ENCODE data around the gene KIF26B. TPM values are rescaled to one million over a fixed set of nuclear protein-coding genes. Genes with fewer than 3 reads are reported as not detected.

Gene KIF26B
- polyA plus RNA-seq, 10 donors = 0.80 to 3.8 (median 1.5) TPM

DNA sequence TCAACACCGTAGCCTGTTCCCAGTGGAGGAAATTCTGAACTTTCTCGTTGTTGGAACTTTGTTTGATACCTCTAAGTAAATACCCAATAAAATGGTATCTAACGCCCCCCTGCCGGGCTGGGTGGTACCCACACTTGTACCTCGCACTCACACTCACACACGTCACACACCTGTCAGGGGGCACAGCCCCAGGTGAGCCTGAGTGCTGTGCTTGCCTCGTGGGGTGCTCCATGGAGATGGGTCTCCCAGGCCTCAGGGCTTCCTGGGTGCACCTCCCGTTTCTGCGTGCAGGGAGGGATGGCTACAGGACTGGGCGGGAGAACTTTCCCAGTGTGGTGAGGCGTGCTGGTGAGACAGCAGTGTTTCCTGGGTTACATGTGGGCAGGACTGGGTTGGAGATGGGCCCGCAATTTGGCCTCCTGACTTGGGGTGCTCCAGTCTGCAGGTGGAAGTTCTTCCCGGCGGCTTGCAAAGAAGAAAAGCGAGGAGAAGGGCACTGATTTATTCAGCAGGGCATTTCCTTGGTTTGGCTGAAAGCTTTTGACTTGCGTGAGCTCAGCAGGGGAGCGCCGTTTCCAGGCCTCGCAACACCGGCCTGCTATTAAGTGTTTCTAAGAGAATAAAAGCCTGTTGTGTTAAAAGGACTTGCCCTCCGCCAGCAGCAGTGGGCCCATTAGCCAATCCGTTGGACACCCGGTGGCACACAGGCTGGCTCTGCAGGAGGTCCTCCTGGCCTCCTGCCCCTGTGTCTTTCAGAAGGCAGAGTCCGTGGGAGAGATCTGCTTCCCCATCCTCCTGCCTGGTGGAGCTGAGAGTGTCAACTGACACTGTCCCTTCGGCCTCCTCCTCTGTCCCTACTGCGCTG lies 79.7 kb downstream of the KIF26B start:
- no peak for DNase-seq

DNA sequence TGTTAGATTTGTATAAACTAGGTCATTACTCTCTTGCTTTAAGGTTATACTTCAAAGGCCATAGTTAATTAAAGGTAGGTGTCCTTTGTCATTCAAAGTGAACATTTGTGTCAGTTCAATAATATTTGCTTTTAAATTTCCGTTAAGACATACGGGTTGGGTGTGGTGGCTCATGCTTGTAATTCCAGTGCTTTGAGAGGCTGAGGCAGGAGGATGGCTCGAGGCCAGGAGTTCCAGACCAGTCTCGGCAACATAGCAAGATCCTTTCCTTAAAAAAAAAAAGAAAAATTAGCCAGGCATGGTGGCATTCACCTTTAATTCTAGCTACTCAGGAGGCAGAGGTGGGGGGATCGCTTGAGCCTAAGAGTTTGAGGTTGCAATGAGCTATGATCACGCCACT lies 80.4 kb downstream of the KIF26B start:
- no peak for DNase-seq

DNA sequence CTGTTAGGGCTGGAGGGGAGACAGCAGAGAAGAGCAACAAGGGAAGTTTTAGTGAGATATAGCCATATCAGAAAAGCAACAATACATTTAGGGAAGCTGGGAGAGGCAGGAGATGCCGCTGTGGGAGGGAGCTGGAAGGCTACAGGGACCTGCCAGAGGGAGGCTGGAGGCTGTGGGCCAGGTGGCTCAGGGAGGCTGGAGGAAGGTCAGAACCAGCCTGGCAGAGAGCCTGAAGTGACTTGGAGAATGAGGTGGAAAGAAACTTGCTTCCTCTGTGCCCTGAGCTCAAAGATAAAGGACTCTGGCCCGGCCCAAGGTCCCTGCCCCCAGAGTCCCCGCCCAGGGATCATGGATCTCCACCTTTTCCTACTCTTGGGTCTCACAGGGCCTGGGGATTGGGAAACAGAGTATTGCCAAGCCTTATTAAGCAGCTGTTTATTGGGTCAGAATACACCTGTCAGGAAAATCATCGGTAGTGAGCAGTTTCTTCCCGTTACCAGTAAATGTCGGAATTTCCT lies 85.9 kb downstream of the KIF26B start:
- no peak for DNase-seq

DNA sequence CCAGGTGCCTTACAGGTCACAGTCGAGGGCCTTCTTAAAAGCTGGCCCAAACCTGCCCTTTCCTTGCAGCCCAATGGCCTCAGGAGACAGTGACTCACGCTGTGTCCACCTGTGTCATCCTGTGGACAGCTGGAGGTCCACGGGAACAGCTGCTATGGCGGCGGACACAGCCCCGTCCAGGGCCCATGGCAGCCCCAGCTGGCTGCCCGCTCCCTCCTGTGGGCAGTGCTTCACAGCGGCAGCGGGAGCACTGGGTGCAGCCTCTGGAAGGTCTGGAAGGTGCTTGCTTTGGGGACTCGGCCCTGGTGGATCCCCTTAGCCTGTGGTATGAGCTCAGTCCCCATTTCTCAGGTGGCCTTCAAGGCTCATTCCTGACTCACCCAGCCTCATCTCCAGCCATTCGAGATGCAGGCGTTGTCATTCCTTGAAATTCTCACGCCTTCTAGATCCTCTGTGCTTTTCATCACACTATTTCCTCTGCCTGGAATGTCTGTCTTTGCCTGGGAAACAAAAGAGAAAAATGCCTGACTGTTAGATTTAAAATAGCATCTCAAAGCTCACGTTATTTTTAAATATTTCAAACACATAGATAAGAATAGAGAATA lies 86.8 kb downstream of the KIF26B start:
- no peak for DNase-seq

DNA sequence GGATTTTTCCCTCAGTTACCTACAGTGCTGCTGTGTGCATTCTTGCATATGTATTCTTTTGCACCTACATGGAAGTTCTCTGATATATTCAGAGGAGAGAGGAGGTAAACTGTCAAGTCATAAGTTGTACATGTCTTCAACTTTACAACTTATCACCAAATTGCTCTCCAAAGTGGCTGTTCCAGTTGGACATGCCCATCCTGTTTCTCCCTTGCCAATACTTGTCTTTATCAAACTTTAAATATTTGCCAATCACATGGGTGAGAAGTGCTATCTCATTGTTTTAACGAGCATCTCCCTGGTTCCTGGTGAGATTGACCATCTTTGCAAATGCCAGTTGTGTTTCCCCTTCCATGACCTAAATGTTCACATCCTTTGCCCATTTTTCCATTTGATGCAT lies 88.2 kb downstream of the KIF26B start:
- no peak for DNase-seq

DNA sequence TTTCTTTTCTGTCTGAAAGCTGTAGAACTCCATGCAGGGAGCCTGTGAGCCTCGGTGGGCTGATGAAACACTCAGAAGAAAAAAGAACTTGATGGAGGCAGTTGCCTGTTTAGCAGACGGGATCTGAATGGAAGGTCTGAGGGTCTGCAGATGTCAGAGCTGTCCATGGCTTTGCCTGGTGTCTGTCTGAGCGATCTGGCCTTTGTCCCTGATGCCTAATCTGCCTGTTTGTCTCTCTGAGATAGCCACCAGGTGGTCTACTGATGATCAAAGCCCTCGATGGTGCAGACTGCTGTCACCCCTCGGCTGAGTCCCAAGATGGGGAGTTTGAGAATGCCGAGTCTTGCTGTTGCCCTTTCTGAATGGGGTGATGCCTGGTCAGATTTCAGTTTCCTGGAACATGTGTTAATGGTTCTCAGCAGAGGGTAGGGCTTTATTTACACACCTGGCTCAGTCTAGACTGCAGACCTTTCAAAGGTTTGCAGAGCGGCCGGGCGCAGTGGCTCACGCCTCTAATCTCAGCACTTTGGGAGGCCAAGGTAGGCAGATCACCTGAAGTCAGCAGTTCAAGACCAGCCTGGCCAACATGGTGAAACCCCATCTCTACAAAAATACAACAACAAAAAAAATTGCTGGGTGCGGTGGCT lies 90.4 kb downstream of the KIF26B start:
- no peak for DNase-seq

DNA sequence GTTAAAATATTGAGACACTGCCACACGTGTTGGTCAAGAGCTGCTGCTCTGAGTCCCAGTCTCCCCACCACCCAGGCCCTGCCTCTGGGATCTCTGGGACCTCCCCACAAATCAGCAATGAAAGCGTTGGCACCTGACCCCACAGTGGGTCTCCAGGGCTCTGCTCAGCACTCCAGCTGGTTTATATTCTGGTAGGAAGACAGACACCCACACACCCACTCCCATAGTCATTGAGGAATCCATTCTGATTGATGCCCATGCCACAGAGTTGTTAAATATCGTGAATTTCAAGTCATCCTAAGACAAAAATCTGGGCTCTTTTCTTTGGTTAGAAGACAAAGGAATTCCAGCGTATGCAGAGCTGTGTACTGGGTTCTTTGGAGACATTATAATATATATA lies 91.6 kb downstream of the KIF26B start:
- no peak for DNase-seq

DNA sequence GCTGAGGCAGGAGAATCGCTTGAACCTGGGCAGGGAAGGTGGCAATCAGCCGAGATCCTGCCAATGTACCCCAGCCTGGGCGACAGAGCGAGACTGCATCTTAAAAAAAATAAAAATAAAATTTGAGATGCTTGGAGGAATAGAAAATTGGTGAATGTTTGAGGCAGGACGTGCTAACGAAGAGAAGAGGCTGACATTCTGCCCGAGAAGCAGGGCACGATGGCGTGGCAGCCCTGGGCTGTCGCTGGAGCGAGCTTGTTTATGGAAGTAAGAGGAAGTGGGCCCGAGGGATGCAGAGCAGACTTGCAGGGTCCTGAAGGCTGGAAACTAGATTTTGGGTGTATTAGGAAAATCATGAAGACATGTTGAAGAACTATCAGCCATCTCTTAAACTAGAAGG lies 92.6 kb downstream of the KIF26B start:
- DNase-seq = no peak

DNA sequence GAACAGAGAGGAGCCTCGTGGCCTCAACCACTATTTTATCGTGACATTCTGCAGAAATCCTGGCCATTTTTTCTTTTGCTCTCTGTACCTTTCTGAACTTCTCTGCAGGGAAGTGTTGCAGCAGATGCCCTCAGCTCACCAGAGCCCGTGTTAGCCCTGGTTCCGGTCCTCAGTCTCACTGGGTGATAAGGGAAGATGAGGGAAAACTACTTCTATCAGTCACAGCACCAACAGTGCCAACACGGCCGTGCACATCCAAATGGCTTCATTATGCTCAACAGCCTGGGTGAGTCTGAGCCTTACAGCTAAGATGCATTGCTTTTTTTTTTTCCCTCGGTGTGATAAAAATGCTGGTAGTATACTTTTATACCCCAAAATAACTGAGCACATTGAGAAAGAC lies 93.0 kb downstream of the KIF26B start:
- no peak for DNase-seq

DNA sequence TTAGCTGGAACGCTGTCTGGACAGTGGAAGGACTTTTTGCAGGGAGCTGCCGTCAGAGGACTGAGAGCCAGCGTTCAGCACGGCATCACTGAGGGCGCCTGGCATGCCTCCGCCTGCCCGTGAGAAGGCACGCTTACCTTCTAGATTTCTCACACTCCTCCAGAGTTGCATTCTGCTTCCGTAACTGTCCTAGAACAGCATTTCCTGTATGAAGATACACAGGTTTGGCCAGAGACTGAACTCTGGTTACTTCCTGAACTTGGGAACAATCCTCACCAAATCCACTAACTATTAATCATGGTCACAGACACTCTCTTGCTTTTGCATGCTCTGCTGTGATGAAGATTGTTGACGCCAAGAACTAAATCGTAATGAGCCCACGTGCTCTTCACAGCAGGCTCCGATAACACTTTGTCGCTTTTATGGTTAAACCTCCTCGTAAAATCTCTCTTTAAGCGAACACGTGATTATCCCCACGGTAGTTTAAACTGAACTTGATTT lies 93.5 kb downstream of the KIF26B start:
- DNase-seq = peak in 1 of 3 donors; percentile 54

DNA sequence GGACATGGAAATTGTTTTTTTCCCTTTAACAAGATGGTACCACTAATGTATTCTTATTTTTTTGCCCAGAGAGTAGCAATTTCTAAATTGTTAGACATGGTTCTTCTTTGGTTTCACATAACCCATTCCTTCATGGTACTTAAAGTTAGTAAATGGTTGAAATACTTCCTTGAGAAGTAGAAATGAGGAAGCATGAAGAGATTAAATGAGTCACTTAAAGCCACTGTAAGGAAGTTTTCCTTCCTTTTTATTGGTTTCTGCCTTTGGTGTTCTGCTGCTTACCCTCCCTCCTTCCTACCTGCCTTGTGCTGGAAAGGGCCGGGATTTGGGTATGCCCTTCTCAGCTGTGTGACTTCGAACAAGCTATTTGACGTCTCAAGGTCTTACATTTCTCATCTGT lies 101.0 kb downstream of the KIF26B start:
- no peak for DNase-seq

DNA sequence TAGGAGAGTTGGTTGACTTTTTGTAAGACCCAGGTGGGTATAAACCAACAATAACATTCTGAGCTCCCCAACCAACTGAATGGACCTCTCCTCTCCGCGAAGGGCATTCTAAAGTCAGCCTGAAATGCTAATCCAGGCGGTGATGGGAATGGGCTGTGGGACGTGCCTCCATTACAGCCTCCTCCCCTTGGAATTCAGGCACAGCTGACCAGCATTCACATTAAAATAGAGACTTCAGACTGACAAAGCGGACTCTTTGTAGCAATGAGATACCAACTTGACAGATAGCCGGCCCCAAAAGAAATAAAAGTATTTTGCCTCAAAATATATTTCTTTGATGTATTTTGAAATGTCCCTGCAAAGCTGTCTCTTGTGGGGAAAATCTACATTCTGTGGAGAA lies 101.7 kb downstream of the KIF26B start:
- no peak for DNase-seq

DNA sequence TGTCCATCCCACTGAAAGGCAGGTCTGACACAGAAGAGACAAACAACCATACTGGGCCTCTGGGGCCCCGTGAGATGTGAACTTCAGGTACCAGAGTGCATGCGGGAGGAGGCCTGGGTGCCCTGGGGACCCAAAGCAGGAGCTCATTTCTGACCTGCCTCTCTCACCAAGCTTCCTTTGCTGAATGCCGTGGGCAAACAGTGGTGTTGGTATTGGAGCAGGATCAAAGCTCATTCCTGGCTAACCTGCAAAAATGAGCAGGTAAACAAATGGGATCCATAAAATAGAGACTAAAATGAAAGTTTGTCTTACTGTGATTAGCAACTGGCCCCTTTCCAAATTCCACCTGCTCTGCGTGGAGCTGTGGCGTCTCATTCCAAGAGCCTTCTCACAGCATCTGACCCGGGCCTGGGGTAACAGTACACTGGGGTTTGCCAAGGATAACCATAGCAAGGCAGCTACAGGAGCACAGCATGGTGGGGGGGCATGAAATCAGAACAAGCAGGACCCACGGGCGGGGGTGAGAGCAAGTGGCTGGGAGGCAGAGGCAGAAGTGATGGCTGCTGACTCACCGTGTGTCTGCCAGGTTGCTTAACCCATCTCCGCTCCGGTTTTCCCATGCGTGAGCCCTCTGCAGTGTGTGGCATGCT lies 103.6 kb downstream of the KIF26B start:
- DNase-seq = no peak

DNA sequence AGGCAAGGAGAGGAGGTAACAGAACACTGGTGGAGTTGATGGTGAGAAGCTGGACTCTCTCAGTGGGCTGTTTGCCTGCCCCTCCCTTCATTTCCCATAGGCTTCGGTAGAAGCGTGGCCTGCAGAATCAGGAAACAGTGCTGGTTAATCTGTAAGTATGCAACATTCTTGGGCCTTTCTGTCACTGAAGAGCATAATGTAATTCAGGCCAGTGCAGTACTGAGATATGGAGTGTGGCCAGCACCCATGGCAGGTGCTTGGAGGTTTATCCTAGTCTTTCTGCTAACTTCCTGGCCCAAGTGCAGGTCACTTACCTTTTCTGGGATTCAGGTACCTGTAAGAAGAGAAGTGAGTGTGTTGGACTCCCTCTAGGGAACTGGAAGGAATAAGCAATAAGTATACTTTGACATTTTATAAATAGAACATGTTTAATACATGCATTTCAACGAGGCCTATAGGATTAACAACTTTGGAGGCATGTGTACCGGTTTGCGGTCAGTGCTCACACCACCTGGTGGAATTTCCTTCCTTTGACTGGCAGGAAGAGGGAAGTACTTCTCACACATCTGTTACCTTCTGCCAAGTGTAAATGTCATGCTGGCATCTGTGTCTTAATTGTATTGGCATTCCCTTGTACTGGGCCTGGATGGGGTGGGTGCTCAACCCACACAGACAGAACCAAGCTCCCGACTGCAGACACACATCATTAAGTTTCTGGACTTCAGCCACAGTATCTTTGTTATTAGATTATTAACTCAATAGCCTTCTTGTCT lies 105.5 kb downstream of the KIF26B start:
- DNase-seq = no peak

DNA sequence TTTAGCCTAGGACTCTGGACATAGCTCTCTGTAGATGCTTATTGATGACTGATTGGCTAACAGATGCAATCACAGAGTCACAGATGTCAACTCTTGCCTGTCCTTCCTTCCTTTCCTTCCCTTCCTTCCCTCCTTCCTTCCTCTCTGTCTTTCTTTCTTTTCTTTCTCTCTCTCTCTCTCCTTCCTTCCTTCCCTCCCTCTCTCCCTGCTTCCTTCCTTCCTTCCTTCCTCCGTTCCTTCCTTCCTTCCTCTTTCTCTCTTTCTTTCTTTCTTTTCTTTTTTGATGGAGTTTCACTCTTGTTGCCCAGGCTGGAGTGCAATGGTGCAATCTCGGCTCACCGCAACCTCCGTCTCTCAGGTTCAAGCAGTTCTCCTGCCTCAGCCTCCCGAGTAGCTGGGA lies 106.1 kb downstream of the KIF26B start:
- no peak for DNase-seq

DNA sequence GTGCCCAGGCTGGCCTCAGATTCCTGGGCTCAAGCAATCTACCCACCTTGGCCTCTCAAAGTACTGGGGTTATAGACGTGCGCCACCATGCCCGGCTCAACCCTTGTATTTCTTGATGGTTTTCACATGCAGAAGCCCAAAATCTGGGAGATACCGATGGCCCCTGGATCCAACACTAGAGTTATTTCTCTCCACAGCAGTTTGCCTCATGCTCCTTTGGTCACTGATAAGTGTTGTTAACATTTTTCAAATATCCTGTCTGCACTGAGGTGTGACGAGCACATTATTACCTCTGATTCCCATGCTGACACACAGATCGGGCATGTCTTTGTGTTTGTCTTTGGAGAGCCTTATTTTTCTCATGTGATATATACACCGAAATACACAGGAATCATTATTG lies 107.0 kb downstream of the KIF26B start:
- DNase-seq = no peak

DNA sequence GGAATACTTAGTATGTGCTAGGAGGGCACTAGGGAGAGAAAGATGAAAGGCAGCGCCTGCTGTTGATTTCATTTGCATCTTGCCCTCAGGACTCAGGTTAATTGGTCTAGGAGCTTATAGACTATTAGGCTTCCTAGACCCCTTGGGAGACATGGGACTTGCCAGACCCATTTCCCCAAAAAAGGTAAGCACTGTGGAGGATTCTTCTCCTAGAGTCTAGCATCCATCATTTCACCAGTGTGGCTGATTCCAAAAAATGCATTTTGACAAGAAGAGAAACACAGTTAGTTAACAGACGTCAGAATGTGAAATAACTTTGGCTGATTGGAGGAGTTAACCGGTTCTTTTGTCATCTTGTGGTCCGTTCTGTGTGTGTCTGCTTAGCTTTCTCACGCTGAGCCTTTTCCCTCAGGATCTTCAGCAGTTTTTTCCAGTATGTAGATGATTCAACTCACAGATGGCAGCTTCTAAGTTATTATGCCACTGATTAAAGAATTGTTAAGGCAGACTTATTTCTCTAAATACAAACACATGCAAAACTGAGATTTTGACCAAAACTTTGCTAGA lies 108.8 kb downstream of the KIF26B start:
- peak in 2 of 3 donors; percentile 36 to 54 for DNase-seq

DNA sequence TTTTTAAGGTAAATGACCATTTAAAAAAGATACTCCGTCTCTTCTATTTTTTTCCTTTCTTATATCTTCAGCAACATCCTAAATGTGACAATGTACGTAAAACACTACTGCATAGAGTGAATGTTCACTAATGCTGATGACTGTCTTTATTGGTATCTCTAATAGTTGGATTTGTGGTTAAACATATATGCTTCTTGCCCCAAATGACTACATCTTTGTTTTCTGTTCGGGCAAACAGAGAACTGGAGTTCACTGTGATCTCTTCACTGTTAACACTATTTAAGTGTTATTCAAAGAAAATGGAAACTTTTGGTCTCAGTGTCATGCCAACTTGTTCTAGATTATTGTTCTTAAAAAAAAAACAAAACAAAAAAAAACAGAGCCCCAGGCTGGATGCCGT lies 109.4 kb downstream of the KIF26B start:
- DNase-seq = peak in 1 of 3 donors; percentile 7

DNA sequence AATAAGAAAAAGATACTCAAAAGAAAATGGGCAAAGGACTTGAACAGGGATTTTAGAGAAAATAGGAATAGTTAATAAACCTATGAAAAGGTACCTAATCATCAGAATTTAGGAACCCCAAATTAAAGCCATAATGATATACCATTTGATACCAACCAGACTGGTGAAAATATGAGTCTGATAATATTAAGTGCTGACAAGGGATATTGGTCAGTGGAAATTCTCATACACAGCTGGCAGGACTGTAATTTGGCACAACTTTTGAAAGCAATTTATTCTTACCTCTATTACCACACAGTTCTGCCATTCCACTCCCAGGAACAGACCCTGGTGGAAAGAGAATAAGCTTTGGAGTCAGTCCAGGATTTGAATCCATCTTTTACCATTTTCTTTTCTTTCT lies 111.3 kb downstream of the KIF26B start:
- DNase-seq = no peak

DNA sequence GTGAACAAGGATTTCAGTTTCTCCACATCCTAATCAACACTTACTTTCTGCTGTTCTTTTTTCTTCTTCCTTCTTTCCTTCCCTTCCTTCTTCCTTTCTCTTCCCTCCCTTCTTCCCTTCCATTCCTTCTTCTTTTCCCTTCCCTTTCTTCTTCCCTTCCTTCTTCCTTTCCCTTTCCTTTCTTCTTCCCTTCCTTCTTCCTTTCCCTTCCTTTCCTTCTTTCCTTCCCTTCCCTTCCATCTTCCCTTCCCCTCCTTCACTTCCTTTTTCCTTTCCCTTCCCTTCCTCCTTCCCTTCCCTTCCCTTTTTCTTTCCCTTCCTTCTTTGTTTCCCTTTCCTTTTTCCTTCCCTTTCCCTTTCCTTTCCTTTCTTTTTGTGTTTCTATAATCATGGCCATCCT lies 115.3 kb downstream of the KIF26B start:
- no peak for DNase-seq

DNA sequence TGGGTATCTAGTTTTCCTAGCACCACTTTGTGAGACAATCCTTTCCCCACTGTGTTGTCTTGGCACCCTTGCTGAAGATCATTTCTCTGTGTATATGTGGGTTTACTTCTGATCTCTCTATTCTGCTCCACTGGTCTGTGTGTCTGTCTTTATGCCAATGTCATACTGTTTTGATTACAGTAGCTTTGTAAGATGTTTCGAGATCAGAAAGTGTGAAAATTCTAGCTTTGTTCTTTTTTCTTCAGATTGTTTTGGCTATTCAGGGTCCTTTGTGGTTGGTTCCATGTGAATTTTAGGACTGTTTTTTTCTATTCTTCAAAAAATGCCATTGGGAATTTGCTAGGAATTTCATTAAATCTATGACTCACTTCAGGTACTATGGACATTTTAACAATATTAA lies 116.2 kb downstream of the KIF26B start:
- no peak for DNase-seq

Data from muscle of back (tissue), 11 donors.